Measurements from ENCODE around the gene SCGB3A1.

Gene SCGB3A1

DNA sequence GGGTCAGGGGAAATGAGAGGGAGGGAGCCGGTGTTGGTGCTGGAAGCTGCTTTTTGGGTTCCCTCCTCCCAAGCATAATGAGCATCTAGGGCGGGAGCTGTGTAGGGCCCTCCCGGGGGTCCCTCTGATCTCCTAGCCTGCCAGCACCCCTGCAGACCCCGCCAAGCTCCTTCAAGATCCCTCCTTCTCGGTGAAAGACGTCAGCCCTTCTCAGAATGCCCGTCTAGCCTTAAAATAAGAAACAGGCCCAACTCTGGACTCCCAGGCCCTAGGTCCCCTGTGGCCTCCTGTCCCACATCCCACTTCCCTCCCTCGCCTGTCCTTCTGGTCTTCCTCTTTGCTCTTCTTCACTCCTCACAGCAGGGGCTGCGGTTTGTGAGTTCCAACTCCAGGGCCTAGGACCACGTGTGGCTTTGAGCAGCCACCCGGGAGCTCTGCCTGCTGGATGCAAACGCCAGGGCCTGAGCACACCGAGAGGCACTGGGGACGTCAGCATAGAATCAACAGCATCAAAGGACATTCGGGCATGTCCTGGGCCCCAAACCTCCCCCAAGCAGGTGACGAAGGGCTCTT is 8.8 kb upstream of the SCGB3A1 start:
- no peak overlapping the region for H3K9ac ChIP-seq (ENCODE audit: low read depth, low read length, poor library complexity, severe bottlenecking)
- H2AFZ ChIP-seq (ENCODE audit: low read length): no peak overlapping the region
- no peaks in the 10 kb centered on the region for H3K79me2 ChIP-seq (ENCODE audit: insufficient read depth, low read length)
- no peaks in the 10 kb centered on the region for H3K36me3 ChIP-seq (ENCODE audit: insufficient read depth, low read length)
- TF ChIP-seq, protein P1, sequence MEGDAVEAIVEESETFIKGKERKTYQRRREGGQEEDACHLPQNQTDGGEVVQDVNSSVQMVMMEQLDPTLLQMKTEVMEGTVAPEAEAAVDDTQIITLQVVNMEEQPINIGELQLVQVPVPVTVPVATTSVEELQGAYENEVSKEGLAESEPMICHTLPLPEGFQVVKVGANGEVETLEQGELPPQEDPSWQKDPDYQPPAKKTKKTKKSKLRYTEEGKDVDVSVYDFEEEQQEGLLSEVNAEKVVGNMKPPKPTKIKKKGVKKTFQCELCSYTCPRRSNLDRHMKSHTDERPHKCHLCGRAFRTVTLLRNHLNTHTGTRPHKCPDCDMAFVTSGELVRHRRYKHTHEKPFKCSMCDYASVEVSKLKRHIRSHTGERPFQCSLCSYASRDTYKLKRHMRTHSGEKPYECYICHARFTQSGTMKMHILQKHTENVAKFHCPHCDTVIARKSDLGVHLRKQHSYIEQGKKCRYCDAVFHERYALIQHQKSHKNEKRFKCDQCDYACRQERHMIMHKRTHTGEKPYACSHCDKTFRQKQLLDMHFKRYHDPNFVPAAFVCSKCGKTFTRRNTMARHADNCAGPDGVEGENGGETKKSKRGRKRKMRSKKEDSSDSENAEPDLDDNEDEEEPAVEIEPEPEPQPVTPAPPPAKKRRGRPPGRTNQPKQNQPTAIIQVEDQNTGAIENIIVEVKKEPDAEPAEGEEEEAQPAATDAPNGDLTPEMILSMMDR (conservative IDR thresholded peaks at IDR 0.05; ENCODE audit: low read length): no peak
- TF ChIP-seq EZH2phosphoT487 (IDR thresholded peaks at IDR 0.05; ENCODE audit: borderline replicate concordance): no peak
- no peaks in the 10 kb centered on the region for H4K20me1 ChIP-seq (ENCODE audit: insufficient read depth, low read length, poor library complexity, severe bottlenecking)
- no peaks in the 10 kb centered on the region for H3K9me3 ChIP-seq (ENCODE audit: insufficient read depth, low read depth, low read length)
- H3F3A ChIP-seq (ENCODE audit: low read depth): no peaks in the 10 kb centered on the region
- no peak overlapping the region for H3K4me2 ChIP-seq (ENCODE audit: low read depth, low read length, poor library complexity, severe bottlenecking)
- no peaks in the 10 kb centered on the region for H3K9me2 ChIP-seq (replicated peaks; ENCODE audit: low read depth, low read length)
- H3K4me1 ChIP-seq (ENCODE audit: insufficient read depth, low read length, poor library complexity, severe bottlenecking): no peaks in the 10 kb centered on the region
- H3K4me3 ChIP-seq (ENCODE audit: low read length, poor library complexity, severe bottlenecking): no peak overlapping the region
- H3K27me3 ChIP-seq (ENCODE audit: insufficient read depth, low read length, poor library complexity, severe bottlenecking): no peaks in the 10 kb centered on the region

DNA sequence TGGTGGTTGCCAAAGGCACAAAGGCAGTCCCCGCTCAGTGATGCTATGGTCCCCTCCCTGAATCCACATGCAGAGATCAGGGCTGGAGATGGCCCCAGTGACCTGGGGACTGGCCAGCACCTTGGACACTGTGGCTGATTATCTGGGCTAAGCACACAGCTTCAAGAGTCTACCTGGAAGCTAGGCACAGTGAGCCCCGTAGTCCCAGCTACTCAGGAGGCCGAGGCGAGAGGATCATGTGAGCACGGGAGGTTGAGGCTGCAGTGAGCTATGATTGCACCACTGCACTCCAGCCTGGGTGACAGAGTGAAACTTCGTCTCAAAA is 8.3 kb upstream of the SCGB3A1 start:
- Histone ChIP-seq H3K36me3 (ENCODE audit: insufficient read depth, low read length) (no peaks in the 10 kb centered on the region), H4K20me1 (ENCODE audit: insufficient read depth, low read length, poor library complexity, severe bottlenecking) (no peaks in the 10 kb centered on the region), H3F3A (ENCODE audit: low read depth) (no peaks in the 10 kb centered on the region), H3K9ac (ENCODE audit: low read depth, low read length, poor library complexity, severe bottlenecking) (no peak overlapping the region), H3K4me2 (ENCODE audit: low read depth, low read length, poor library complexity, severe bottlenecking) (no peak overlapping the region), H3K79me2 (ENCODE audit: insufficient read depth, low read length) (no peaks in the 10 kb centered on the region), H3K9me3 (ENCODE audit: insufficient read depth, low read depth, low read length) (no peaks in the 10 kb centered on the region), H3K4me3 (ENCODE audit: low read length, poor library complexity, severe bottlenecking) (no peak overlapping the region), H3K27me3 (ENCODE audit: insufficient read depth, low read length, poor library complexity, severe bottlenecking) (no peaks in the 10 kb centered on the region), H3K4me1 (ENCODE audit: insufficient read depth, low read length, poor library complexity, severe bottlenecking) (no peaks in the 10 kb centered on the region), H2AFZ (ENCODE audit: low read length) (no peak overlapping the region), H3K9me2 (replicated peaks; ENCODE audit: low read depth, low read length) (no peaks in the 10 kb centered on the region)
- no peak for TF ChIP-seq EZH2phosphoT487 (IDR thresholded peaks at IDR 0.05; ENCODE audit: borderline replicate concordance)
- TF ChIP-seq, protein P1 (conservative IDR thresholded peaks at IDR 0.05; ENCODE audit: low read length): no peak

DNA sequence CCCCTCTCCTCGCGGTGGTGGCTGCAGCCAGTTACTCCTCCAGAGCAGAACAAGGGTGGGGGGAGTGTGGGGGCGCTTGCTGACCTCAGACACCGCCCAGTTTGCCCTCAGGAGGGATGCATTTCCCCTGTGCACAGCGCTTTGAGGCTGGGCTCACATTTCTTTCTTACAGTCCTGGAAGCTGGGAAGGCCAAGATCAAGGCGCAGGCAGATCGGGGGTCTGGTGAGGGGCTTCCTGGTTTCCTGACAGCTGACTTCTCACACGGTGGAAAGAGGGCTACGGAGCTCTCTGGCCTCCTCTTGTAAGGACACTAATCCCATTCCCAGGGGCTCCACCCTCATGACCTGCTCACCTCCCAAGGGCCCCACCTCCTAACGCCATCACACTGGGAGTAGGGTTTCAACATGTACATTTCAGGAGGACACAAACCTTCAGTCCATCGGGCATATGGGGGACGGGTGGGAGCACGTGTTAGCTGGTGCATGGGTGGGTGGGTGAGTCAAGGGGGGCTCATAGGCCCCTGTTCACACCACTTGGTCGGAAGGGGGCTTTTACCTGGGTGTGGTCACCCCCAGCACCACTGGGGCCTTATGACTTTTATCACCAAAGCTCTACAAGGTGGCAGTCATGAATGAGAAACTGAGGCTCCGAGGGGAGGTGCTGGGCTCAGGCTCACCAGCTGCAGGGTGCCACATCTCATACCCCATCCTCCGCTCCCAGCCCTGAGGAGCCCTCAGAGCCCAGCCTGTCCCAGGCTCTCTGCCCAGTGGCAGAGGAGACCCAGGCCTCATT is 7.7 kb upstream of the SCGB3A1 start:
- H2AFZ ChIP-seq (ENCODE audit: low read length): no peak overlapping the region
- H3K4me3 ChIP-seq (ENCODE audit: low read length, poor library complexity, severe bottlenecking): no peak overlapping the region
- no peaks in the 10 kb centered on the region for H3K27me3 ChIP-seq (ENCODE audit: insufficient read depth, low read length, poor library complexity, severe bottlenecking)
- no peaks in the 10 kb centered on the region for H3F3A ChIP-seq (ENCODE audit: low read depth)
- no peaks in the 10 kb centered on the region for H3K9me3 ChIP-seq (ENCODE audit: insufficient read depth, low read depth, low read length)
- no peak for TF ChIP-seq EZH2phosphoT487 (IDR thresholded peaks at IDR 0.05; ENCODE audit: borderline replicate concordance)
- TF ChIP-seq, protein P1 (conservative IDR thresholded peaks at IDR 0.05; ENCODE audit: low read length): no peak
- no peaks in the 10 kb centered on the region for H3K9me2 ChIP-seq (replicated peaks; ENCODE audit: low read depth, low read length)
- H3K79me2 ChIP-seq (ENCODE audit: insufficient read depth, low read length): no peaks in the 10 kb centered on the region
- H4K20me1 ChIP-seq (ENCODE audit: insufficient read depth, low read length, poor library complexity, severe bottlenecking): no peaks in the 10 kb centered on the region
- no peaks in the 10 kb centered on the region for H3K4me1 ChIP-seq (ENCODE audit: insufficient read depth, low read length, poor library complexity, severe bottlenecking)
- H3K4me2 ChIP-seq (ENCODE audit: low read depth, low read length, poor library complexity, severe bottlenecking): no peak overlapping the region
- no peaks in the 10 kb centered on the region for H3K36me3 ChIP-seq (ENCODE audit: insufficient read depth, low read length)
- no peak overlapping the region for H3K9ac ChIP-seq (ENCODE audit: low read depth, low read length, poor library complexity, severe bottlenecking)

All from Loucy (cell line).